Measurements from ENCODE around the gene CCSER1.

The CCSER1 gene

DNA sequence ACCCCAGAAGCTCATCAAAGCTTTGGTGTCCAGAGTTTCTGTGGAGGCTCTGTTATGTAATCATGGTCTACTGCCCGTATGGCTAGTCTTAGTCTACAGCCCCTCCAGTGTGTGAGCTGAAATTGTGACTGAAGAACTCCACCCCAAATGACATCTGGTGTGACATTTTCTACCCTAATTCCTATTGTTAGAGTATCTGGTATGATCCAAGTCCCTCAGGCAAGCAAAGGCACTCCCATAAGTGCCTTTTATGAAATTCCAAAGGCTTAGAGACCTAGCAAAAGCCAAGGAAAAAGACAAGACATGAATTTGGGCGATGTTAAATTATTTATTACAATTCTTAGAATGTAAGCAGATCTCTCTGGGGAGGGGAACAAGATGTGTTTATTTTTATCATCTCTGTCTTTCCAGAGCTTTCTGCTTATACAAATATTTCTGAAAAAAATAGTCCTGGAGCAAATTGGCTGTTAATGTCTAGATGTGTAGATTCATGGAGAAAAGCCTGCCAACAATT is 417.4 kb downstream of the CCSER1 start:
- TF ChIP-seq, protein P1, sequence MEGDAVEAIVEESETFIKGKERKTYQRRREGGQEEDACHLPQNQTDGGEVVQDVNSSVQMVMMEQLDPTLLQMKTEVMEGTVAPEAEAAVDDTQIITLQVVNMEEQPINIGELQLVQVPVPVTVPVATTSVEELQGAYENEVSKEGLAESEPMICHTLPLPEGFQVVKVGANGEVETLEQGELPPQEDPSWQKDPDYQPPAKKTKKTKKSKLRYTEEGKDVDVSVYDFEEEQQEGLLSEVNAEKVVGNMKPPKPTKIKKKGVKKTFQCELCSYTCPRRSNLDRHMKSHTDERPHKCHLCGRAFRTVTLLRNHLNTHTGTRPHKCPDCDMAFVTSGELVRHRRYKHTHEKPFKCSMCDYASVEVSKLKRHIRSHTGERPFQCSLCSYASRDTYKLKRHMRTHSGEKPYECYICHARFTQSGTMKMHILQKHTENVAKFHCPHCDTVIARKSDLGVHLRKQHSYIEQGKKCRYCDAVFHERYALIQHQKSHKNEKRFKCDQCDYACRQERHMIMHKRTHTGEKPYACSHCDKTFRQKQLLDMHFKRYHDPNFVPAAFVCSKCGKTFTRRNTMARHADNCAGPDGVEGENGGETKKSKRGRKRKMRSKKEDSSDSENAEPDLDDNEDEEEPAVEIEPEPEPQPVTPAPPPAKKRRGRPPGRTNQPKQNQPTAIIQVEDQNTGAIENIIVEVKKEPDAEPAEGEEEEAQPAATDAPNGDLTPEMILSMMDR (conservative IDR thresholded peaks at IDR 0.05; ENCODE audit: low read depth, low read length) = no peak
- DNase-seq (ENCODE audit: low read depth) = no peak

DNA sequence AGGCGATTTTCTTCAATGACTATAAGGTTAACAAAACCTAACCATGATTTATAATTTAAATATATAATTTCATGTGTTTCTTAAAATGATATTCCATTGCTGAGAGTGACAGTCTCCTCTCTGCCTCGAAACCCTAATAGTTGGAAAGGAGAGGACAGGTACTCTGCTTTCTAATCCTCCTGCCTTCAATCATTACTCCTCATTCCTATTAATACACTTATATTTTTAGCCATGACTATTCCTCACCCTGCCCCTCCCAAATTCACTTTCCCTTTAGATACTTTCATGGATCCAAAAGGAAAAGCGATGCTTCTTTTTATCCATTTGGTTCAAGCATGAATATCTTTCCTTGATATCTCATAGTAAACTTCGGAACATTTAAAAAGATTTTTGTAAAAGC is 418.2 kb downstream of the CCSER1 start:
- no peak overlapping the region for H3K4me3 ChIP-seq (ENCODE audit: low read length)
- no peak for DNase-seq (ENCODE audit: low read depth)
- TF ChIP-seq, protein P1 (conservative IDR thresholded peaks at IDR 0.05; ENCODE audit: low read depth, low read length) = no peak

More for the DNA sequence above, 417.4 kb downstream of the CCSER1 start:
- no peak overlapping the region for H3K4me3 ChIP-seq (ENCODE audit: low read length)

DNA sequence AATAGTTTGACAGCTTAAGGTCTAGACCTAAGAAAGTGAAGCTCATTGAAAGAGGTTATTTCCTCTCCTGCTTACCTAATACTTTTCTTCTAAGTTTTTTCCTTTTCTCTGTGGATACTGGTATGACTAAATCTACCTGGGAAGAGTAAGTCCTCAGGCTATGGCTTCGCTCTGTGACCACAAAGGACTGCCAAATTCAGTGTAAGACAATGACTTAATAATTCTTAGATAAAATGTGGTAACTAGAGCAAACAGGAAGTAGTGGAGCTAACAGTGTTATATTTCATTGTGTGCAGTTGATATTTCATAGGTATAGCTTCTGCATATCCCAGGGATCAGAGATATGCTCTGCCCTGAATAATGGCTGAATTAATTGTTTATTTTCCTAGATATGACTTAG is 418.9 kb downstream of the CCSER1 start:
- TF ChIP-seq, protein P1 (conservative IDR thresholded peaks at IDR 0.05; ENCODE audit: low read depth, low read length) = no peak
- H3K4me3 ChIP-seq (ENCODE audit: low read length) = no peak overlapping the region
- no peak for DNase-seq (ENCODE audit: low read depth)

DNA sequence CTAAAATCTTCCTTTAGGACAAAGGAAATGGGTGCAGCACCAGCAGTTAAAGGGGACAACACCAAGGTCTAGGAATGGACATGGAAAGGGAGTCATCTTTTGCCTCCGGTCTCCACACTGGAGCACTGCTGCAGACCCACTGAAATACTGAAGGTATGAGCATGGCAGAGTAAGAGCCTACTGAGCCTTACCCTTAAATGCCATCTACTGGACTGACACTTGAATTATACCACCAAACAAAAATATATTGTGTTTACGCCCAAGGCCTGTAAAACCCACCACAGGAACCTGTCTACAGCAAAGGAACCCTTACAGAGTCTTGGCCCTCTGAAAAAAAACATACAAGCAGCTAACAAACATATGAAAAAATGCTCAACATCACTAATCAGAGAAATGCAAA is 443.4 kb downstream of the CCSER1 start:
- DNase-seq (ENCODE audit: low read depth) = no peak
- TF ChIP-seq, protein P1 (conservative IDR thresholded peaks at IDR 0.05; ENCODE audit: low read depth, low read length) = no peak
- H3K4me3 ChIP-seq (ENCODE audit: low read length) = no peak overlapping the region

DNA sequence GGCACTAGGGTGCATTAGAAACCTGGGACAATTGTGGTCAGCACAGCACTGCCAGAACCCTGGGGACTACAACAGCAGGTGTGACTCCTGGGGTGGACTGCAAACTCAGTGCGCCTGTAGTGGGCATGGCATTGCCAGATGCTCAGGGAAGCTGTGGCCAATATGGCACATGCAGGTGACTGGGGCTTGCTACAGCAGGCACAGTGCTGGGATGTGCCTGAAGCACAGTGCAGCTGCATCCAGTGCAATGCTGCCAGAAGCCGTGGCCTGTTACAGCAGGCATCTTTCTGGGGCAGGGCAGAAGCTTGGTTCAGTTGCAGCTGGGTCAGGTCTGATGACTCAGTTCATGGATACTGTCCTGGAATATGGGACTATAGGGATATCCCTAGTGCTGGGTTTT is 445.8 kb downstream of the CCSER1 start:
- no peak overlapping the region for H3K4me3 ChIP-seq (ENCODE audit: low read length)
- TF ChIP-seq, protein P1 (conservative IDR thresholded peaks at IDR 0.05; ENCODE audit: low read depth, low read length) = no peak
- no peak for DNase-seq (ENCODE audit: low read depth)

DNA sequence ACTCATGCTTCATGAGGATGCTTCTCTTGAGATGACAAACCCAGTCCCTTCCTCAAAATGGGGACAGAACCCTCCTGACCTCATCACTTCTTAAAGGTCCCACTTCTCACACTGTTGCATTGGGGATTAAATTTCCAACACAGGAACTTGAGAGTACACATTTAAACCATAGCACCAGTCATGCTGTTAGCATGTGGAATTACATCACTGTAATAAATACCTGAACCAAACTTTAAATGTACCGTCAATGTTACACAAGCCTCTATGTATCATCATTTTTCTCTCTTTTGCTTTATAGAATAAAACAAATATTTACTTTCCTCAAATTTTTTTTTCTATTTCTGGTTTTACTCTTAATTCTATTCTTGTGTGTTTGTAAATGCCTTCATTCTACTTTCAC is 448.2 kb downstream of the CCSER1 start:
- H3K4me3 ChIP-seq (ENCODE audit: low read length) = no peak overlapping the region
- DNase-seq (ENCODE audit: low read depth) = no peak
- TF ChIP-seq, protein P1 (conservative IDR thresholded peaks at IDR 0.05; ENCODE audit: low read depth, low read length) = no peak

DNA sequence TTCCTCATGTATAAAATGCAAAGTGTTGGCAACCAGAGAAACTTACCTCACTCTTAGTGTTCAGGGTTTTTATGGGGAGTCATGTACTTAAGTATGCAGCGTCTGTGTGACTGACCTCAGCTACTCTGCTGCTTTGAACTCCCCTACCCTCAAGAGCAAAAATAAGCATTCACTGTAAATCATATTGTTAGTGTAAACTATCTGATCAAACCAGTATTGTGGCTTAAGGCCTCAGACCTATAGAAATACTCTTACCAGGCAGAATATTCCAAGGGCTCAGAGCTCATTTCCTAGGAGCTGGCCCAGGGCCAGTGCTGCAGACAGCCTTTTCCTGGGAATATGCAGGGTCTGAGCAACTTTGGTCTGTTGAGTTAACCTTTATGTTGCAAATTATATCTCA is 453.1 kb downstream of the CCSER1 start:
- TF ChIP-seq, protein P1 (conservative IDR thresholded peaks at IDR 0.05; ENCODE audit: low read depth, low read length) = no peak
- no peak for DNase-seq (ENCODE audit: low read depth)
- no peak overlapping the region for H3K4me3 ChIP-seq (ENCODE audit: low read length)
